Endothelial cell (in vitro differentiated cells): Measurements from ENCODE around the gene MKRN3. TPM values are rescaled to one million over a fixed set of nuclear protein-coding genes. Genes with fewer than 3 reads are reported as not detected.

Source experiments
- DNase-seq: peaks from one replicate; pipeline ENCODE4 v3.0.0; 2021; ENCODE audit warnings: low spot score
- H3K27ac Mint-ChIP-seq: one replicate; pipeline ENCODE4 v1.8.0; 2021; ENCODE audit warnings: mixed read lengths, inconsistent platforms; ENCODE audit not compliant: unreplicated experiment
- H3K27me3 Mint-ChIP-seq: one replicate; pipeline ENCODE4 v1.8.0; 2021; ENCODE audit warnings: mild to moderate bottlenecking, moderate library complexity, mixed read lengths, inconsistent platforms; ENCODE audit not compliant: unreplicated experiment
- H3K36me3 Mint-ChIP-seq: one replicate; pipeline ENCODE4 v1.8.0; 2021; ENCODE audit warnings: mild to moderate bottlenecking, low read depth, mixed read lengths, inconsistent platforms; ENCODE audit not compliant: unreplicated experiment
- H3K4me1 Mint-ChIP-seq: one replicate; pipeline ENCODE4 v1.8.0; 2021; ENCODE audit warnings: mild to moderate bottlenecking, mixed read lengths, inconsistent platforms; ENCODE audit not compliant: unreplicated experiment
- H3K4me3 Mint-ChIP-seq: one replicate; pipeline ENCODE4 v1.8.0; 2021; ENCODE audit warnings: mild to moderate bottlenecking, mixed read lengths, inconsistent platforms; ENCODE audit not compliant: unreplicated experiment
- H3K9me3 Mint-ChIP-seq: one replicate; pipeline ENCODE4 v1.8.0; 2021; ENCODE audit warnings: mixed read lengths, inconsistent platforms; ENCODE audit not compliant: unreplicated experiment
- CTCF ChIP-seq: fragments of 200-600 bp; sonication (generic); IDR thresholded peaks from one replicate; pipeline ENCODE4 v1.5.0; 2021; ENCODE audit warnings: antibody characterized with exemption; ENCODE audit not compliant: unreplicated experiment
- total RNA-seq: library from RNA; stranded (reverse); fragmentation: NEBNext Ultra II Directional; extraction: Animal tissue kit (Norgen Biotek cat#: 25700); gene quantifications from one replicate; pipeline ENCODE4 v1.2.1, GENCODE V29; 2021; ENCODE audit not compliant: unreplicated experiment

The MKRN3 gene
- total RNA-seq, 1 donor from 2014 or later: 0.85 TPM

- H3K36me3 Mint-ChIP-seq: peaks cover 10% of the 10 kb centered on the region
- DNase-seq: no peak
- H3K4me3 Mint-ChIP-seq: no peak overlapping the region
- no peak for TF ChIP-seq CTCF
- no peaks in the 10 kb centered on the region for H3K4me1 Mint-ChIP-seq
- H3K27me3 Mint-ChIP-seq: peaks cover 7% of the 10 kb centered on the region
- peaks cover 14% of the 10 kb centered on the region for H3K9me3 Mint-ChIP-seq
- no peak overlapping the region for H3K27ac Mint-ChIP-seq
Observed at GRCh38 chr15:23566651-23567050, 1.2 kb downstream of the MKRN3 start.

GRCh38 chr15:23567921-23568320, 2.4 kb downstream of the MKRN3 start:
- peaks cover 7% of the 10 kb centered on the region for H3K27me3 Mint-ChIP-seq
- H3K4me3 Mint-ChIP-seq: no peak overlapping the region
- DNase-seq: no peak
- no peaks in the 10 kb centered on the region for H3K4me1 Mint-ChIP-seq
- peaks cover 10% of the 10 kb centered on the region for H3K36me3 Mint-ChIP-seq
- peaks cover 14% of the 10 kb centered on the region for H3K9me3 Mint-ChIP-seq
- no peak overlapping the region for H3K27ac Mint-ChIP-seq
- TF ChIP-seq CTCF: no peak

- TF ChIP-seq CTCF: no peak
- no peak overlapping the region for H3K4me3 Mint-ChIP-seq
- no peaks in the 10 kb centered on the region for H3K4me1 Mint-ChIP-seq
- peaks cover 7% of the 10 kb centered on the region for H3K27me3 Mint-ChIP-seq
- no peak overlapping the region for H3K27ac Mint-ChIP-seq
- no peak for DNase-seq
- H3K36me3 Mint-ChIP-seq: peaks cover 10% of the 10 kb centered on the region
- peaks cover 20% of the 10 kb centered on the region for H3K9me3 Mint-ChIP-seq
Observed at GRCh38 chr15:23569151-23569925, 3.9 kb downstream of the MKRN3 start.

GRCh38 chr15:23570486-23570885, 5.0 kb downstream of the MKRN3 start:
- Mint-ChIP-seq H3K4me1 (no peaks in the 10 kb centered on the region), H3K9me3 (peaks cover 12% of the 10 kb centered on the region), H3K27ac (no peak overlapping the region), H3K4me3 (no peak overlapping the region), H3K36me3 (peaks cover 4% of the 10 kb centered on the region), H3K27me3 (peaks cover 5% of the 10 kb centered on the region)
- no peak for TF ChIP-seq CTCF
- no peak for DNase-seq

GRCh38 chr15:23572844-23573243, 7.4 kb downstream of the MKRN3 start:
- no peaks in the 10 kb centered on the region for H3K36me3 Mint-ChIP-seq

More at GRCh38 chr15:23572844-23573243, 7.4 kb downstream of the MKRN3 start:
- Mint-ChIP-seq H3K4me3 (no peak overlapping the region), H3K27me3 (no peaks in the 10 kb centered on the region), H3K27ac (no peak overlapping the region), H3K4me1 (no peaks in the 10 kb centered on the region), H3K9me3 (peaks cover 8% of the 10 kb centered on the region)
- no peak for DNase-seq
- no peak for TF ChIP-seq CTCF
